CD4-positive, alpha-beta T cell (primary cell): Measurements from ENCODE around the gene PURA. TPM values are rescaled to one million over a fixed set of nuclear protein-coding genes. Genes with fewer than 3 reads are reported as not detected.

Source experiments
- ATAC-seq: fragments of 200-7000 bp; cut with Tn5 transposase; one replicate; pipeline ENCODE4 v1.10.0; 2022; ENCODE audit warnings: mild to moderate bottlenecking; ENCODE audit not compliant: poor library complexity
- CTCF ChIA-PET: fragments of 350-600 bp; sonication (Branson Sonifier 250); formaldehyde crosslinking; loops from one replicate; lab custom pipeline; 2021; ENCODE audit warnings: antibody characterized with exemption, inconsistent platforms; lab: Charles Lee
- POLR2A ChIA-PET: fragments of 350-600 bp; sonication (Branson Sonifier 250); formaldehyde crosslinking; loops from one replicate; lab custom pipeline; 2021; ENCODE audit warnings: antibody characterized with exemption, inconsistent platforms; lab: Charles Lee
- DNase-seq, 14 experiments: peaks; one replicate each; pipeline ENCODE4 v3.0.0-alpha.2; 2013 to 2020; ENCODE audit warnings: mixed read lengths in 2 of 14
- H3K27ac ChIP-seq, 2 donors: one replicate each; pipeline versions ENCODE4 v1.5.1 to v1.7.0; 2013; ENCODE audit warnings: low read length in 2 of 2, low read depth in 1 of 2, mild to moderate bottlenecking in 1 of 2
- H3K27me3 ChIP-seq, 2 experiments: 1 replicate in 1 of 2; 2 replicates in 1 of 2; pipeline versions ENCODE4 v1.6.1 to v1.7.0; 2013; ENCODE audit warnings: low read length in 2 of 2, control low read depth in 1 of 2, mild to moderate bottlenecking in 1 of 2, moderate library complexity in 1 of 2; ENCODE audit not compliant: insufficient read depth in 2 of 2, control insufficient read depth in 1 of 2
- H3K36me3 ChIP-seq: one replicate; pipeline ENCODE4 v1.6.1; 2013; ENCODE audit warnings: low read length, control low read depth; ENCODE audit not compliant: insufficient read depth
- H3K4me1 ChIP-seq: one replicate; pipeline ENCODE4 v1.6.1; 2013; ENCODE audit warnings: low read length, control low read depth; ENCODE audit not compliant: insufficient read depth
- H3K4me3 ChIP-seq: one replicate; pipeline ENCODE4 v1.5.1; 2013; ENCODE audit warnings: mild to moderate bottlenecking, low read length, moderate library complexity
- H3K9me3 ChIP-seq, 2 experiments: 1 replicate in 1 of 2; 2 replicates in 1 of 2; pipeline versions ENCODE4 v1.6.1 to v1.7.0; 2013; ENCODE audit warnings: low read length in 2 of 2, mild to moderate bottlenecking in 2 of 2, control low read depth in 1 of 2, moderate library complexity in 1 of 2; ENCODE audit not compliant: control insufficient read depth in 1 of 2, insufficient read depth in 1 of 2
- H3K27ac Mint-ChIP-seq: one replicate; pipeline ENCODE4 v1.8.0; 2020; ENCODE audit warnings: mixed read lengths
- H3K27me3 Mint-ChIP-seq: one replicate; pipeline ENCODE4 v1.8.0; 2021; ENCODE audit warnings: mixed read lengths
- H3K36me3 Mint-ChIP-seq: one replicate; pipeline ENCODE4 v1.8.0; 2021; ENCODE audit warnings: low read depth, mixed read lengths
- H3K4me1 Mint-ChIP-seq: one replicate; pipeline ENCODE4 v1.8.0; 2021; ENCODE audit warnings: low read depth, mixed read lengths
- H3K4me3 Mint-ChIP-seq: one replicate; pipeline ENCODE4 v1.8.0; 2020; ENCODE audit warnings: mild to moderate bottlenecking, mixed read lengths
- H3K9me3 Mint-ChIP-seq: one replicate; pipeline ENCODE4 v1.8.0; 2020; ENCODE audit warnings: mixed read lengths
- intact Hi-C, 2 experiments: fragments of 100-400 bp; cut with DNase I in 1 of 2; cut with micrococcal nuclease in 1 of 2; formaldehyde crosslinking; loops; one replicate each; pipeline versions ENCODE4 v1.15.1 to v1.9.0; 2023 to 2025; cut with DNase I, micrococcal nuclease
- total RNA-seq, 174 experiments: library from RNA in 2 of 174; stranded (reverse) in 2 of 174; gene quantifications; one replicate each; pipeline ENCODE4 v1.2.3 and lab custom pipeline; 2021 to 2026
- TF ChIP-seq, protein P1 (sequence below): fragments of 200-600 bp; IDR thresholded peaks from one replicate; pipeline ENCODE4 v1.8.0; 2022; ENCODE audit warnings: antibody characterized with exemption, mild to moderate bottlenecking

The PURA gene
- total RNA-seq, 2 experiments from 2014 or later, result 7.0 to 7.9 TPM

DNA sequence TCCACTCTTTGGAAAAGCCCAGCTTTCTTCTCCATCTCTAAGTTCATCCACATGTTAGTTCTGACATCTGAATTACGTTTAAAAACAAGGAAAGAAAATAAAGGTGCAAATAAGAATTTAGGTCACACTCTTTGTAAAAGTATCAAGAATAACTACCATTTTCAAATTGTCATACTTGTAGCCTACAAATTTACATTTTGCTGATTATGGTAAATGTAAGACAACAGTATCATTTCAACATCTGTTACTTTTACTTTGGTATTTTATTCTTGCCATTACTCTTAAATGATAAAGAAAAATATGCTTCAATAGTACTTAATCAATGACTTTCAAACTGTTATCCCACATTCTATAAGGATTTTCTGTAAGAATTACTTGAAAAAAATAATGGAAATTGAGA is 9.8 kb upstream of the PURA start:
- H3K36me3 Mint-ChIP-seq, result peaks cover 15% of the 10 kb centered on the region
- Histone ChIP-seq H3K9me3 (no peaks in the 10 kb centered on the region), H3K4me3 (no peak overlapping the region), H3K4me1 (peaks cover 18% of the 10 kb centered on the region), H3K27me3 (peaks cover 0 to 6% of the 10 kb centered on the region in 2 experiments), H3K36me3 (no peaks in the 10 kb centered on the region), H3K27ac (no peak overlapping the region)
- H3K27me3 Mint-ChIP-seq, result peaks cover 19% of the 10 kb centered on the region
- TF ChIP-seq, protein P1, sequence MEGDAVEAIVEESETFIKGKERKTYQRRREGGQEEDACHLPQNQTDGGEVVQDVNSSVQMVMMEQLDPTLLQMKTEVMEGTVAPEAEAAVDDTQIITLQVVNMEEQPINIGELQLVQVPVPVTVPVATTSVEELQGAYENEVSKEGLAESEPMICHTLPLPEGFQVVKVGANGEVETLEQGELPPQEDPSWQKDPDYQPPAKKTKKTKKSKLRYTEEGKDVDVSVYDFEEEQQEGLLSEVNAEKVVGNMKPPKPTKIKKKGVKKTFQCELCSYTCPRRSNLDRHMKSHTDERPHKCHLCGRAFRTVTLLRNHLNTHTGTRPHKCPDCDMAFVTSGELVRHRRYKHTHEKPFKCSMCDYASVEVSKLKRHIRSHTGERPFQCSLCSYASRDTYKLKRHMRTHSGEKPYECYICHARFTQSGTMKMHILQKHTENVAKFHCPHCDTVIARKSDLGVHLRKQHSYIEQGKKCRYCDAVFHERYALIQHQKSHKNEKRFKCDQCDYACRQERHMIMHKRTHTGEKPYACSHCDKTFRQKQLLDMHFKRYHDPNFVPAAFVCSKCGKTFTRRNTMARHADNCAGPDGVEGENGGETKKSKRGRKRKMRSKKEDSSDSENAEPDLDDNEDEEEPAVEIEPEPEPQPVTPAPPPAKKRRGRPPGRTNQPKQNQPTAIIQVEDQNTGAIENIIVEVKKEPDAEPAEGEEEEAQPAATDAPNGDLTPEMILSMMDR, result no peak
- H3K27ac Mint-ChIP-seq, result no peak overlapping the region
- intact Hi-C loops, result loop anchor here in 1 of 2 experiments (10.0 kb wide), 2 partner anchors 201 to 531 kb away; partner anchors contain the start of genes CD14, PFDN1 and TMCO6
- H3K4me3 Mint-ChIP-seq, result no peak overlapping the region
- H3K9me3 Mint-ChIP-seq, result no peaks in the 10 kb centered on the region
- peaks cover 29% of the 10 kb centered on the region for H3K4me1 Mint-ChIP-seq
- CTCF ChIA-PET, result interaction anchor here (7.0 kb wide), 1 partner anchor 41 kb away, joined by 52 read pairs; no protein-coding TSS in a partner anchor
- DNase-seq (no peak), ATAC-seq (no peak)
- POLR2A ChIA-PET, result no interaction called here

DNA sequence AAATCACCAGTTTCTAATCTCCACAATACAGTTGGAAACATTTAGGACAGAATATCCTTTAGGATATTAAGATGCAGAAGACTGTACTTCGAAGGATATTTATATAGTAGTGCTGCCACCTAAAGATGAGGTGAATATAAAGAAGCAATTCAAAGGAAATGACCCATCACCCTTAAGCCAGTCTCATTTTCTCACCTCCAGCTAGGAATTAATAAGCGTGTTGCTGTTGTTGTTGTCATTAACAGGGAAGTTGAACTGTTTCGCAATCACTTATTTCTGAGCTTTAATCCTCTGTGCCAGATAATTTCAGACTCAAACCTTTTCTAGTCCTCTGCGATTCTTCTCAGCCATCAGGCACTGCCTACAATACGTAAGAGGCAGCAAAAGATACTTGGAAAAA is 7.8 kb upstream of the PURA start:
- Histone ChIP-seq H3K27me3 (peaks cover 6 to 11% of the 10 kb centered on the region in 2 experiments), H3K4me3 (no peak overlapping the region), H3K27ac (peak overlapping the region in 1 of 2 donors; percentile 96), H3K4me1 (peaks cover 22% of the 10 kb centered on the region), H3K36me3 (no peaks in the 10 kb centered on the region), H3K9me3 (no peaks in the 10 kb centered on the region)
- Mint-ChIP-seq H3K4me3 (peak overlapping the region; percentile 96), H3K4me1 (peaks cover 46% of the 10 kb centered on the region), H3K9me3 (no peaks in the 10 kb centered on the region), H3K36me3 (peaks cover 15% of the 10 kb centered on the region), H3K27me3 (peaks cover 17% of the 10 kb centered on the region), H3K27ac (peak overlapping the region; percentile 100)
- TF ChIP-seq, protein P1, result no peak
- intact Hi-C loops, result loop anchor here (2.0 to 10.0 kb wide), 8 partner anchors 34 to 529 kb away; partner anchors contain the start of genes ANKHD1 (in 1 of the 2), CD14 (in 1 of the 2), PFDN1 (in 1 of the 2) and TMCO6 (in 1 of the 2)
- CTCF ChIA-PET, result interaction anchor here (1.8 to 7.0 kb wide), 4 partner anchors 11 to 39 kb away, joined by 5 to 52 read pairs (median 18); no protein-coding TSS in a partner anchor
- POLR2A ChIA-PET, result interaction anchor here (0.9 to 5.0 kb wide), 4 partner anchors 12 to 1768 kb away, joined by 3 to 63 read pairs (median 13); partner anchors contain the start of gene FAM53C
- no peak for ATAC-seq
- DNase-seq, result no peak

DNA sequence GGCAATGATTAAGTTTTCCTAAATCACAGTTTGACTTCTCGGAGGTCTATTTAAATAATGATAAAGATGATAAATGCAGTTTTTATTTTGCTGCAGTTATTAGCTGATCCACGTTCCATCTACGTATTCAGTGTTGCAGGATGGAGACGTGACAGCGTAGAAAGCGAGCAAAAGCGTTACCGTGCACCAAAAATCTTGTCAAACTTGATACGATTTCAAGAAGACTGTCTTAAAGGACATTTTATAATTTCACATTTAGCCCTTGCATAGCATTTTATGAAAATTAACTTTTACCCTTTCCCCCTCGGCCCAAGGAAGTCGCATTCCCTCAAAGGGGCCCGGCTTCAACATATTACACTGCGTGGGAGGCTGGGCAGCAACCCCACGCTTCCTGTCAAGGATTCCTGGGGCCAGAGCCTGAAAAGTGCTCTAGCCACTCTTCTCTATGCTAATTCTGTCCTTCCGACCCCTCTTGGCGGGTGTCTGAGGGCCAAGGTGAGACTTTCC is 7.1 kb upstream of the PURA start:
- Mint-ChIP-seq H3K27ac (peak overlapping the region; percentile 100), H3K36me3 (peaks cover 15% of the 10 kb centered on the region), H3K9me3 (no peaks in the 10 kb centered on the region), H3K4me3 (peak overlapping the region; percentile 96), H3K4me1 (peaks cover 53% of the 10 kb centered on the region), H3K27me3 (peaks cover 15% of the 10 kb centered on the region)
- no peak for DNase-seq
- Histone ChIP-seq H3K4me3 (peak overlapping the region; percentile 76), H3K4me1 (peaks cover 28% of the 10 kb centered on the region), H3K9me3 (no peaks in the 10 kb centered on the region), H3K27me3 (peaks cover 10 to 11% of the 10 kb centered on the region in 2 experiments), H3K27ac (peak overlapping the region; percentile 92 to 96), H3K36me3 (no peaks in the 10 kb centered on the region)
- intact Hi-C loops, result loop anchor here (2.0 to 10.0 kb wide), 8 partner anchors 35 to 528 kb away; partner anchors contain the start of genes ANKHD1 (in 1 of the 2), CD14 (in 1 of the 2), PFDN1 (in 1 of the 2) and TMCO6 (in 1 of the 2)
- ChIA-PET CTCF (interaction anchor here (1.2 to 7.0 kb wide), 6 partner anchors 10 to 295 kb away, joined by 3 to 52 read pairs (median 10); partner anchors contain the start of gene ANKHD1), POLR2A (interaction anchor here (0.7 to 5.0 kb wide), 18 partner anchors 9 to 1769 kb away, joined by 3 to 63 read pairs (median 4); partner anchors contain the start of genes ANKHD1, CYSTM1, ETF1 and FAM53C)
- TF ChIP-seq, protein P1, result no peak
- no peak for ATAC-seq
